Stimulated activated CD8-positive, alpha-beta memory T cell treated with anti-CD3 and anti-CD28 coated beads, Interleukin-7, amount 100 ng/mL, for 48 hours (primary cell): ENCODE results near the gene CACNG7.

Source experiments
- DNase-seq, 2 donors: peaks; one replicate each; pipeline ENCODE4 v3.0.0-alpha.2; 2020; ENCODE audit warnings: low read depth in 1 of 2; ENCODE audit errors: extremely low read depth in 1 of 2

The CACNG7 gene

GRCh38 chr19:53980539-53981375 lies 71.7 kb downstream of the CACNG7 start:
- DNase-seq: no peak

- DNase-seq: no peak
Observed at GRCh38 chr19:53981376-53981951, 72.4 kb downstream of the CACNG7 start.

- no peak for DNase-seq
Observed at GRCh38 chr19:53982001-53982451, 72.9 kb downstream of the CACNG7 start.

GRCh38 chr19:53982611-53983010 lies 73.5 kb downstream of the CACNG7 start:
- DNase-seq: no peak

GRCh38 chr19:53983457-53984289 lies 74.6 kb downstream of the CACNG7 start:
- DNase-seq: no peak

- no peak for DNase-seq
Observed at GRCh38 chr19:53985863-53986262, 76.8 kb downstream of the CACNG7 start.

- DNase-seq: no peak
Observed at GRCh38 chr19:53988981-53989380, 79.9 kb downstream of the CACNG7 start.

- DNase-seq: no peak
Observed at GRCh38 chr19:53989600-53990533, 80.8 kb downstream of the CACNG7 start.

- no peak for DNase-seq
Observed at GRCh38 chr19:53991224-53992113, 82.4 kb downstream of the CACNG7 start, which contains the start of gene CACNG6. TSS of gene CACNG6 (plus strand) at chr19:53991637. CDS start at chr19:53992878, 1,241 bp downstream.

- no peak for DNase-seq
Observed at GRCh38 chr19:53992211-53992610, 83.1 kb downstream of the CACNG7 start.

GRCh38 chr19:53992815-53993214 lies 83.7 kb downstream of the CACNG7 start:
- DNase-seq: no peak

- no peak for DNase-seq
Observed at GRCh38 chr19:53993448-53993847, 84.4 kb downstream of the CACNG7 start.
